Neural progenitor cell (in vitro differentiated cells): Measurements from ENCODE around the gene SMYD3. TPM values are rescaled to one million over a fixed set of nuclear protein-coding genes. Genes with fewer than 3 reads are reported as not detected.

Experiments
- DNase-seq: peaks from one replicate; pipeline ENCODE4 v3.0.0-alpha.2; 2016; ENCODE audit warnings: low spot score
- H2AFZ ChIP-seq: fragments of 200-600 bp; sonication (generic); replicated peaks from 2 replicates; pipeline ENCODE4 v1.6.1; 2016; ENCODE audit warnings: antibody characterized with exemption
- H3F3A ChIP-seq: fragments of 200-600 bp; sonication (generic); 2 replicates; pipeline ENCODE4 v1.6.1; 2016; ENCODE audit warnings: antibody characterized with exemption, low read depth
- H3K27ac ChIP-seq: fragments of 200-600 bp; sonication (generic); 2 replicates; pipeline ENCODE4 v1.5.1; 2016; ENCODE audit warnings: mild to moderate bottlenecking
- H3K27me3 ChIP-seq: fragments of 200-600 bp; sonication (generic); 2 replicates; pipeline ENCODE4 v1.6.1; 2016; ENCODE audit warnings: mild to moderate bottlenecking, moderate library complexity
- H3K36me3 ChIP-seq: fragments of 200-600 bp; sonication (generic); 2 replicates; pipeline ENCODE4 v1.5.1; 2016
- H3K4me1 ChIP-seq: fragments of 200-600 bp; sonication (generic); 2 replicates; pipeline ENCODE4 v1.6.1; 2016; ENCODE audit warnings: mixed run types
- H3K4me2 ChIP-seq: fragments of 200-600 bp; sonication (generic); 2 replicates; pipeline ENCODE4 v1.6.1; 2016
- H3K4me3 ChIP-seq: fragments of 200-600 bp; sonication (generic); 2 replicates; pipeline ENCODE4 v1.5.1; 2016
- H3K79me2 ChIP-seq: fragments of 200-600 bp; sonication (generic); 2 replicates; pipeline ENCODE4 v1.6.1; 2016; ENCODE audit warnings: low read depth
- H3K9ac ChIP-seq: fragments of 200-600 bp; sonication (generic); 2 replicates; pipeline ENCODE4 v1.6.1; 2016
- H3K9me3 ChIP-seq: fragments of 200-600 bp; sonication (generic); 2 replicates; pipeline ENCODE4 v1.5.1; 2016; ENCODE audit warnings: low read depth
- H4K20me1 ChIP-seq: fragments of 200-600 bp; sonication (generic); 2 replicates; pipeline ENCODE4 v1.6.1; 2016; ENCODE audit warnings: low read depth
- H3K27ac Mint-ChIP-seq: 3 replicates; pipeline ENCODE4 v1.8.0; 2021; ENCODE audit warnings: mixed read lengths
- H3K27me3 Mint-ChIP-seq: 2 replicates; pipeline ENCODE4 v1.8.0; 2022; ENCODE audit warnings: low read depth, mild to moderate bottlenecking, inconsistent platforms, moderate library complexity, mixed read lengths; ENCODE audit not compliant: insufficient read depth
- H3K36me3 Mint-ChIP-seq: 3 replicates; pipeline ENCODE4 v1.8.0; 2021; ENCODE audit warnings: mixed read lengths
- H3K4me1 Mint-ChIP-seq: 3 replicates; pipeline ENCODE4 v1.8.0; 2021; ENCODE audit warnings: mixed read lengths
- H3K4me3 Mint-ChIP-seq: 3 replicates; pipeline ENCODE4 v1.8.0; 2021; ENCODE audit warnings: mild to moderate bottlenecking, moderate library complexity, mixed read lengths
- H3K9me3 Mint-ChIP-seq: 3 replicates; pipeline ENCODE4 v1.8.0; 2020; ENCODE audit warnings: mixed read lengths
- CTCF ChIP-seq: fragments of 200-600 bp; sonication (generic); IDR thresholded peaks from 2 replicates; pipeline ENCODE4 v1.5.1; 2017; ENCODE audit warnings: antibody characterized with exemption, mild to moderate bottlenecking
- EZH2 ChIP-seq: fragments of 200-600 bp; sonication (generic); IDR thresholded peaks from 2 replicates; pipeline ENCODE4 v1.6.1; 2017; ENCODE audit warnings: antibody characterized with exemption, mild to moderate bottlenecking, moderate library complexity
- EZH2phosphoT487 ChIP-seq: fragments of 200-600 bp; sonication (generic); IDR thresholded peaks from 2 replicates; pipeline ENCODE4 v1.6.1; 2017; ENCODE audit warnings: antibody characterized with exemption
- total RNA-seq: library from RNA; depleted of rRNA; stranded (reverse); fragments of >200 nt; gene quantifications from 2 replicates; pipeline ENCODE4 v1.2.3, GENCODE V29; 2015; ENCODE audit warnings: low replicate concordance

The SMYD3 gene
- total RNA-seq, 1 donor from 2014 or later = 43.2 TPM

DNA sequence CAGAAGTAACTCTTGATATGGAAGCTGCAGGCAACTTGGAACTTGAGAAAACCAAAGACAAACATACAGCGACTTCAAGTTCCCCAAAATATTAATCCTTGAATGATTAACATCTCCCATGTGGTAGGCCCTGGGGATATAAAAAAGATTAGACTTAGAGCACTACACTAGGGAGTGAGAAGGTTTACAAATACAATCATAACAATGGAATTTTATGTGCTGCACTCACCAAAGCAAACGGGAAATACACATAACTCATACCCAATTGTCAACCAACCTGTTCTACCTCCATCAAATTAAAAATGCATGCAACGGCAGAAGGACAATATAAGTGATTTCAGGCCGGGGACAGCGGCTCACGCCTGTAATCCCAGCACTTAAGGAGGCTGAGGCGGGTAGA lies 3.7 kb downstream of the SMYD3 start:
- Histone ChIP-seq H4K20me1 (peaks cover 7% of the 10 kb centered on the region), H3K27me3 (no peaks in the 10 kb centered on the region), H3K9me3 (no peaks in the 10 kb centered on the region), H3K4me1 (peaks cover 11% of the 10 kb centered on the region), H2AFZ (no peak overlapping the region), H3F3A (no peaks in the 10 kb centered on the region), H3K79me2 (no peaks in the 10 kb centered on the region), H3K27ac (no peak overlapping the region), H3K36me3 (no peaks in the 10 kb centered on the region), H3K9ac (no peak overlapping the region), H3K4me2 (no peak overlapping the region), H3K4me3 (no peak overlapping the region)
- TF ChIP-seq EZH2 (no peak), CTCF (no peak), EZH2phosphoT487 (no peak)
- peaks cover 15% of the 10 kb centered on the region for H3K4me1 Mint-ChIP-seq
- H3K9me3 Mint-ChIP-seq = no peaks in the 10 kb centered on the region
- H3K36me3 Mint-ChIP-seq = peaks cover 8% of the 10 kb centered on the region
- no peak overlapping the region for H3K4me3 Mint-ChIP-seq
- peaks cover 8% of the 10 kb centered on the region for H3K27me3 Mint-ChIP-seq
- DNase-seq = no peak
- no peak overlapping the region for H3K27ac Mint-ChIP-seq

DNA sequence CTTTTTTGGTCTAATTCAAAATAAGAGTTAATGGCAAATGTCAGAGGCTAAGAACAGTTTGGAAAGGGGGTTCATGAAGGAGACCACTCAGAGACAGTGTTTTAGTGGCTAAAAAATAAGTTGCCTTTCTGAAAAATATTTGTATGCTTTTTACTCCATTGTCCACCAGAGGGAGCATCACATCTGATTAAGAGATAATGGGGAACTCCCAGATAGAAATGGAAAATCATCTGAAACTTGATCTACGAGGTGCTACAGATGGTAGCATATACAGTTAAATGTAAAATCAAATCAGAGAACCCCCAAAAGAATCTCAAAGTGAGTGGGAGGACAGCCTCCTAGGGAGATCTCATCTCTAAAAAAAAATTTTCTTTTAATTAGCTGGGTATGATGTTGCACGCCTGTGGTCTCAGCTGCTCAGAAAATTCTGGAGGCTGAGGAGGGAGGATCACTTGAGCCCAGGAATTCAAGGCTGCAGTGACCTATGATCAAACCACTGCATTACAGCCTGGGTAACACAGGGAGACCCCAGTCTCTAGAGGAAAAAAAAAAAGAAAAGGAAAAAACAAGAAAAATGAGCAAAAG lies 9.7 kb downstream of the SMYD3 start:
- H3K27me3 ChIP-seq = no peaks in the 10 kb centered on the region
- no peaks in the 10 kb centered on the region for H3K27me3 Mint-ChIP-seq
- peaks cover 7% of the 10 kb centered on the region for H4K20me1 ChIP-seq
- no peak overlapping the region for H3K4me2 ChIP-seq
- no peak overlapping the region for H2AFZ ChIP-seq
- no peaks in the 10 kb centered on the region for H3K9me3 Mint-ChIP-seq
- H3F3A ChIP-seq = no peaks in the 10 kb centered on the region
- TF ChIP-seq CTCF (peak; percentile 74), EZH2phosphoT487 (no peak), EZH2 (no peak)
- peaks cover 5% of the 10 kb centered on the region for H3K36me3 Mint-ChIP-seq
- H3K4me3 ChIP-seq = no peak overlapping the region
- H3K27ac Mint-ChIP-seq = no peak overlapping the region
- peaks cover 2% of the 10 kb centered on the region for H3K4me1 ChIP-seq
- peak; percentile 66 for DNase-seq
- peaks cover 2% of the 10 kb centered on the region for H3K4me1 Mint-ChIP-seq
- no peaks in the 10 kb centered on the region for H3K36me3 ChIP-seq
- H3K9ac ChIP-seq = no peak overlapping the region
- H3K9me3 ChIP-seq = no peaks in the 10 kb centered on the region
- no peak overlapping the region for H3K27ac ChIP-seq
- peaks cover 16% of the 10 kb centered on the region for H3K79me2 ChIP-seq
- H3K4me3 Mint-ChIP-seq = no peak overlapping the region

DNA sequence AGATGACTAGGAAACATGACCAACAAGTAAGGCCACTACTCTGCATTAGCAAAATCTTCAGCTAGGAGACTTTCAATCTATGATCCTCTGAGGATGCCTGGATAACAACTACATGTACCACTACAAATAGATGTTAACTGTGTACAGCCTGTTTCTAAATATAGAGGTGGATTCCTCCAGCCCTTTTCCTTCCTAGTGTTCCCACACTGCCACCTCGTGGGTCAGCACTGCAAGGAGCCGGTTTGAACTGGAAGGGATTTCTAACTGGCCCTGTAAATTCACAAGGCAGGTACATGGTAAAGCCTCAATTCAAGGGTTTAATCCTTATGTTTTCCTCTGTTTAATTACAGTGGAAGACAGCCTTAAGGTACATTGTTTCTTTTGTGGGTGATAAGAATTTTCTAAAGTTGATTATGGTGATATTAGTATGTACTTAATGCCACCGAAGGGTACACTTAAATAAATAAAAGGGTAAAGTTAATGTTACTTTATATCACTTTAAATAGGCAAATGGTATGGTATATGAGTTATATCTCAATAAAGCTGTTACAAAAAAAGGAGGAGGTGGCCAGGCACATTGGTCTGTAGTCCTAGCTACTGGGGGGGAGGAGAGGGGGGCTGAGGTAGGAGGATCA lies 14.4 kb downstream of the SMYD3 start:
- Mint-ChIP-seq H3K27ac (no peak overlapping the region), H3K4me1 (peaks cover 5% of the 10 kb centered on the region), H3K4me3 (no peak overlapping the region), H3K36me3 (no peaks in the 10 kb centered on the region), H3K27me3 (no peaks in the 10 kb centered on the region), H3K9me3 (no peaks in the 10 kb centered on the region)
- no peaks in the 10 kb centered on the region for H4K20me1 ChIP-seq
- no peak overlapping the region for H3K9ac ChIP-seq
- peaks cover 19% of the 10 kb centered on the region for H3K79me2 ChIP-seq
- no peak overlapping the region for H3K27ac ChIP-seq
- DNase-seq = peak; percentile 81
- peak overlapping the region; percentile 4 for H3K4me2 ChIP-seq
- H3F3A ChIP-seq = no peaks in the 10 kb centered on the region
- no peak overlapping the region for H2AFZ ChIP-seq
- H3K9me3 ChIP-seq = no peaks in the 10 kb centered on the region
- H3K27me3 ChIP-seq = no peaks in the 10 kb centered on the region
- peaks cover 6% of the 10 kb centered on the region for H3K4me1 ChIP-seq
- no peak overlapping the region for H3K4me3 ChIP-seq
- H3K36me3 ChIP-seq = no peaks in the 10 kb centered on the region
- TF ChIP-seq EZH2phosphoT487 = no peak
- peak; percentile 79 for TF ChIP-seq CTCF
- TF ChIP-seq EZH2 = no peak
